GM12864 (cell line): ENCODE results near the gene SKOR1.

Source experiments
- DNase-seq: peaks from one replicate; pipeline ENCODE4 v3.0.0-alpha.2; 2011; ENCODE audit warnings: low read depth
- H3K4me3 ChIP-seq: 2 replicates; pipeline ENCODE4 v1.5.1; 2011; ENCODE audit warnings: mild to moderate bottlenecking, low read depth, low read length, control low read depth
- TF ChIP-seq, protein P1 (sequence below): IDR thresholded peaks from 2 replicates; pipeline ENCODE4 v1.5.1; 2011; ENCODE audit warnings: low read depth, mild to moderate bottlenecking, moderate library complexity, low read length, control low read depth, inconsistent platforms; ENCODE audit errors: missing control alignments

The SKOR1 gene

DNA sequence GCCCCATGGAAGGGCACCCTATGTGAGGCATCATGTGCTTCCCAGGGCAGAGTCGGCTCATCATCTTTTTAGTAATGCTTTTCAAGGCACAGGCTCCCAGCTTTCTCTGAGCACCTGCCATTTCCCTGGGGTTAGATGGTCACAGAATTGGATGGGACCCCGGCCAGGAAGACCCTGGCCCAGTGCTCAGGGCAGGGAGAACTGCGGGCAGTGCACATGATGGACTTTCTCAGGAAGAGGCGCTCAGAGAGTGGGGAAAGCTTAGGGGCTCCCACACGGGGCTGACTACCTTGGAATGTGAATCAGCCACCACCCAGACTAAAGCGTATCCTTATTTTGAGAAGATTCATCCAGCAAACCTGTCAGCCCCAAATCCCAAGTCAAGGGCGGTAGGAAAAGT, 16.5 kb upstream of the SKOR1 start:
- H3K4me3 ChIP-seq, result no peak overlapping the region
- TF ChIP-seq, protein P1, sequence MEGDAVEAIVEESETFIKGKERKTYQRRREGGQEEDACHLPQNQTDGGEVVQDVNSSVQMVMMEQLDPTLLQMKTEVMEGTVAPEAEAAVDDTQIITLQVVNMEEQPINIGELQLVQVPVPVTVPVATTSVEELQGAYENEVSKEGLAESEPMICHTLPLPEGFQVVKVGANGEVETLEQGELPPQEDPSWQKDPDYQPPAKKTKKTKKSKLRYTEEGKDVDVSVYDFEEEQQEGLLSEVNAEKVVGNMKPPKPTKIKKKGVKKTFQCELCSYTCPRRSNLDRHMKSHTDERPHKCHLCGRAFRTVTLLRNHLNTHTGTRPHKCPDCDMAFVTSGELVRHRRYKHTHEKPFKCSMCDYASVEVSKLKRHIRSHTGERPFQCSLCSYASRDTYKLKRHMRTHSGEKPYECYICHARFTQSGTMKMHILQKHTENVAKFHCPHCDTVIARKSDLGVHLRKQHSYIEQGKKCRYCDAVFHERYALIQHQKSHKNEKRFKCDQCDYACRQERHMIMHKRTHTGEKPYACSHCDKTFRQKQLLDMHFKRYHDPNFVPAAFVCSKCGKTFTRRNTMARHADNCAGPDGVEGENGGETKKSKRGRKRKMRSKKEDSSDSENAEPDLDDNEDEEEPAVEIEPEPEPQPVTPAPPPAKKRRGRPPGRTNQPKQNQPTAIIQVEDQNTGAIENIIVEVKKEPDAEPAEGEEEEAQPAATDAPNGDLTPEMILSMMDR, result no peak
- DNase-seq, result no peak

DNA sequence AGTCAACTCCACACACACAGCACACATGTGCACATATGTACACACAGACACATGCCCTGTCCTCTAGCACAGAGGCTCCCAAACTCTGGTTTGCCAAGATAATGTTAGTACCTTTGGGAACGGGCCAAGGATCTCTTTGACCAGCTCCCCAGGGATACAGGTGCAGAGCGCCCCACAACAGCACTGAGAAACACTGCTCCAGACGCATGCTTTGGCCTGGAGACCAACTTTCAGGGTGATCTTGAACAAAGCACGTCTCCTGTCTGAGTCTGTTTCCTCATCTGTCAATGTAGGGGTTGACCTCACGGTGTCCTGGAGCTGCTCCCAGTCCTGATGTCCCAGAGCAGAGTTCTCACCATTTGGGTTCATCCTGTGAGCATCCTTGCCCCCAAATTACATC, 15.9 kb upstream of the SKOR1 start:
- no peak overlapping the region for H3K4me3 ChIP-seq

DNA sequence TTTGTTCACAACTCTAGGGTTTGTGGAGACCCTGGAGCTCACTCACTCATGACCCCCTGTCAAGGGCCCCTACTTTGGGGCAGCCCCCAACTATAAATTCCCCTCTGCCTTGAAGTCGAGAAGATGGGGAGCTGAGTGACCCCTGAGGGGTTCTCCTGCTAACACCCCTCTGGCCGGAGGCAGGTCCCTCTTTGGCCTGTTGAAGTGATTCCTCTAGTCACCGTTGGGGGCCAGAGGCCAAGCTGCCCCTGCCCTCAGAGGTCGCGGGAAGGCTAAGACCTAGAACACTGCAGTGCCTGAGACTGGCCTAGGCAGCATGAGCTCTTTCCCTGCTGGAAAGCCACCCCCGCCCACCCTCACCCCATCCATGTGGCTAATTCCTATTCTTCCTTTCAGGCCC, 15.4 kb upstream of the SKOR1 start:
- H3K4me3 ChIP-seq, result no peak overlapping the region
- TF ChIP-seq, protein P1, result no peak
- DNase-seq, result no peak

More for the DNA sequence above, 15.9 kb upstream of the SKOR1 start:
- TF ChIP-seq, protein P1, result no peak
- DNase-seq, result no peak

GRCh38 chr15:67812241-67812644, 13.1 kb upstream of the SKOR1 start:
- no peak overlapping the region for H3K4me3 ChIP-seq
- DNase-seq, result no peak
- TF ChIP-seq, protein P1, result no peak

GRCh38 chr15:67813104-67813634, 12.1 kb upstream of the SKOR1 start:
- TF ChIP-seq, protein P1, result no peak
- no peak for DNase-seq
- no peak overlapping the region for H3K4me3 ChIP-seq

GRCh38 chr15:67815036-67815592, 10.2 kb upstream of the SKOR1 start:
- no peak for DNase-seq
- H3K4me3 ChIP-seq, result no peak overlapping the region
- TF ChIP-seq, protein P1, result no peak

DNA sequence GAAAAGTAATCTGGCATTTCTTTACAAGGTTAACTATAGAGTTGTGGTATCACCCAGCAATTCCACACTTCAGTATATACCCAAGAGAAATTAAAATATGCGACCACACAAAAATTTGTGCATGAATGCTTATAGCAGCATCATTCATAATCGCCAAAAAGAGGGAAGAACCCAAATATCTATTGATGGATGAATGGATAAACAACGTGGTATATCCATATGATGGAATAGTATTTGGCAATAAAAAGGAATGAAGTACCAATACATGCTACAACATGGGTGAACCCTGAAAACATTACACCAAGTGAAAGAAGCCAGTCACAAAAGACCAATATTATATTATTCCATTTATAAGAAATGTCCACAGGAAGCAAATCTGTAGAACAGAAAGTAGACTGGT, 8.6 kb upstream of the SKOR1 start:
- no peak for DNase-seq
- TF ChIP-seq, protein P1, result no peak
- no peak overlapping the region for H3K4me3 ChIP-seq
